GM12874 (cell line): ENCODE data around the gene MIPOL1.

ENCODE experiments used
- CTCF ChIP-seq: IDR thresholded peaks from 2 replicates; pipeline ENCODE4 v1.5.1; 2011; ENCODE audit warnings: low read depth, mild to moderate bottlenecking, control low read depth, low read length, moderate library complexity; ENCODE audit not compliant: insufficient read depth

Gene MIPOL1

GRCh38 chr14:37428954-37429353, 231.2 kb downstream of the MIPOL1 start:
- TF ChIP-seq CTCF, result no peak

GRCh38 chr14:37429618-37430017, 231.9 kb downstream of the MIPOL1 start:
- no peak for TF ChIP-seq CTCF

- no peak for TF ChIP-seq CTCF
Measured at GRCh38 chr14:37434867-37435266, 237.1 kb downstream of the MIPOL1 start.

- no peak for TF ChIP-seq CTCF
Measured at GRCh38 chr14:37436519-37436918, 238.8 kb downstream of the MIPOL1 start.

- TF ChIP-seq CTCF, result no peak
Measured at GRCh38 chr14:37437490-37437889, 239.8 kb downstream of the MIPOL1 start.

GRCh38 chr14:37438444-37438843, 240.7 kb downstream of the MIPOL1 start:
- TF ChIP-seq CTCF, result no peak

GRCh38 chr14:37443461-37443860, 245.7 kb downstream of the MIPOL1 start:
- no peak for TF ChIP-seq CTCF
